Stimulated activated CD4-positive, alpha-beta T cell treated with anti-CD3 and anti-CD28 coated beads, TNF-alpha, amount 100 ng/mL, for 48 hours (primary cell): Measurements from ENCODE around the gene APOC3.
"Not testable (repeated sequence)": the region's sequence is repeated elsewhere in the genome, so short reads cannot be mapped to it uniquely, and the experiment has no call there.

Experiments used
- DNase-seq, 3 donors: peaks; one replicate each; pipeline ENCODE4 v3.0.0-alpha.2; 2020; ENCODE audit warnings: low read depth in 3 of 3

Gene APOC3

DNA sequence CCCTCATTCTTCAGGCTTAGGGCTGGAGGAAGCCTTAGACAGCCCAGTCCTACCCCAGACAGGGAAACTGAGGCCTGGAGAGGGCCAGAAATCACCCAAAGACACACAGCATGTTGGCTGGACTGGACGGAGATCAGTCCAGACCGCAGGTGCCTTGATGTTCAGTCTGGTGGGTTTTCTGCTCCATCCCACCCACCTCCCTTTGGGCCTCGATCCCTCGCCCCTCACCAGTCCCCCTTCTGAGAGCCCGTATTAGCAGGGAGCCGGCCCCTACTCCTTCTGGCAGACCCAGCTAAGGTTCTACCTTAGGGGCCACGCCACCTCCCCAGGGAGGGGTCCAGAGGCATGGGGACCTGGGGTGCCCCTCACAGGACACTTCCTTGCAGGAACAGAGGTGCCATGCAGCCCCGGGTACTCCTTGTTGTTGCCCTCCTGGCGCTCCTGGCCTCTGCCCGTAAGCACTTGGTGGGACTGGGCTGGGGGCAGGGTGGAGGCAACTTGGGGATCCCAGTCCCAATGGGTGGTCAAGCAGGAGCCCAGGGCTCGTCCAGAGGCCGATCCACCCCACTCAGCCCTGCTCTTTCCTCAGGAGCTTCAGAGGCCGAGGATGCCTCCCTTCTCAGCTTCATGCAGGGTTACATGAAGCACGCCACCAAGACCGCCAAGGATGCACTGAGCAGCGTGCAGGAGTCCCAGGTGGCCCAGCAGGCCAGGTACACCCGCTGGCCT lies 641 bp downstream of the APOC3 start:
- no peak for DNase-seq

DNA sequence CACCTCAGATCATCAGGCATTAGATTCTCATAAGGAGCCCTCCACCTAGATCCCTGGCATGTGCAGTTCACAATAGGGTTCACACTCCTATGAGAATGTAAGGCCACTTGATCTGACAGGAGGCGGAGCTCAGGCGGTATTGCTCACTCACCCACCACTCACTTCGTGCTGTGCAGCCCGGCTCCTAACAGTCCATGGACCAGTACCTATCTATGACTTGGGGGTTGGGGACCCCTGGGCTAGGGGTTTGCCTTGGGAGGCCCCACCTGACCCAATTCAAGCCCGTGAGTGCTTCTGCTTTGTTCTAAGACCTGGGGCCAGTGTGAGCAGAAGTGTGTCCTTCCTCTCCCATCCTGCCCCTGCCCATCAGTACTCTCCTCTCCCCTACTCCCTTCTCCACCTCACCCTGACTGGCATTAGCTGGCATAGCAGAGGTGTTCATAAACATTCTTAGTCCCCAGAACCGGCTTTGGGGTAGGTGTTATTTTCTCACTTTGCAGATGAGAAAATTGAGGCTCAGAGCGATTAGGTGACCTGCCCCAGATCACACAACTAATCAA lies 2.2 kb downstream of the APOC3 start:
- DNase-seq, result no peak

- no peak for DNase-seq
These were observed 2.9 kb downstream of the APOC3 start for GRCh38 chr11:116832350-116833290.

- DNase-seq, result no peak
These were observed 3.7 kb downstream of the APOC3 start for GRCh38 chr11:116833491-116833815.

GRCh38 chr11:116833816-116834534 lies 4.3 kb downstream of the APOC3 start:
- no peak for DNase-seq

- DNase-seq, result not testable (repeated sequence)
These were observed 4.9 kb downstream of the APOC3 start for GRCh38 chr11:116834535-116835041.

DNA sequence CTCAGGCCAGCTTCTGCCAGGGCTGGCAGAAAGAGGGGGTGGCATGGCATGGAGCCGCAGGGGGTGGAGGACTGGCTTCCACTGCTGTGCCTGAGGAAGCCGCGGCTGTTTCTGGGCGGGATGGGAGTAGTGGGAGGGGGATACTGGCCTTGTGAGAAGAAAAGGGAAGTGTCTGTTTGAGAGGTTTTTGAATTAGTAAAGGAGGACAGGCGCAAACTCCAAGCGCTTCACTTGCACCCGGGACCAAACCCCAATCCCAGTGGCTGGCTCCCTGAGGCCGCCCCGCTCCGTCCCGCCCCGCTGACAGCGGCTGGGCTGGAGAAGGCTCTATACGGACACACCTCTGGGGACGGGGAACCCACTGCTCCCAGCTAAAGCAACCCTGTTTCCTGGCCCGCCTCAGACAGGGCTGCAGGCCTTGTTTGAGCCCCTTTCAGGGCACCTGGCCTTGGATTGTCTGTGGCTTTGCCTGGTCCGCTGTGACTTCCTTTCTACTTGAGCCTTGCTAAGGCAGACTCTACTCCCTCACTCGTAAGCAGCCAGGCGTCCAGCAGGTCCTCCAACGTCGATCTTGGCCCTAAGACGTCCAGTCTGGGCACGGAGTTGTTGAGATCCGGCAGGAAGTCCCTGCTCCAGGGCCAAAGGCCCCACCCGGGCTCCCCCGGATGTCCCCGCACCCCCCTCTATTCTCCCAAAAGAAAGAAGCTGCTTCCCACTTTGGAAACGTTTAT lies 5.5 kb downstream of the APOC3 start:
- DNase-seq, result no peak

GRCh38 chr11:116835791-116836631 lies 6.3 kb downstream of the APOC3 start:
- peak; percentile 63 to 74 (median 68) for DNase-seq

- no peak for DNase-seq
These were observed 6.9 kb downstream of the APOC3 start for GRCh38 chr11:116836632-116836991.

DNA sequence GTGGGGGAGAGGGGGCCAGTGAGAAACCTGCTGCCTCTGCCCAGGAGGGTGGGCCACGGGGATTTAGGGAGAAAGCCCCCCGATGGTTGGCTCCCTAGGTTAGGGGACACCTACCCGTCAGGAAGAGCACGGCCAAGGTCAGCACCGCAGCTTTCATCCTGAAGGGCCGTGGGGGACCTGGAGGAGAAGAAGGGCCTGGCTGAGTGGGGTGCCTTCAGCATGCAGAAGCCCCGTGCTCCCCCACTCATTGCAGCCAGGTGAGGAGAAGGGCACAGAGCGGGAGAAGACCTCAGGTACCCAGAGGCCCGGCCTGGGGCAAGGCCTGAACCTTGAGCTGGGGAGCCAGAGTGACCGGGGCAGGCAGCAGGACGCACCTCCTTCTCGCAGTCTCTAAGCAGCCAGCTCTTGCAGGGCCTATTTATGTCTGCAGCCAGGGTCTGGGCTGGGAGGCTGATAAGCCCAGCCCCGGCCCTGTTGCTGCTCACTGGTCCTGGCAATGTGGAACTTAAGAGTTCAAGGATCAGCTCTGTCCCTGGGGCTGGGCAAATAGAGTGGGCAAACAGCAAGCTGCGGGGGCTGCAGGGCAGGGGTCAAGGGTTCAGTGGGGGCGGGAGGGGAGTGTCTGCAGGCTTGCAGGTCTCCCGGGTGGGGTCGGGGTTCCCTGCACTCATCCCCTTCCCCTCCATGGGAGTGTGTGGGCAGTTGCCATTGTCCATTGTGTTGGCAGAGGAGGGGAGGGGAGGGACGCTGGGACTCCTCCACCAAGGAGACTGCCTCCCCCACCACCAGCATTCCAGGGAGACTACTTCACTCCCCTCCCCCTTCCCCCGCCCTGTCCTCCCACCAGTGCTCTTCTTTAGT lies 7.8 kb downstream of the APOC3 start, which contains the start of gene APOA1:
Gene APOA1 (minus strand): TSS at position 392 of the 861 bp plus-strand sequence. CDS start 235 bp downstream, at position 157.
- no peak for DNase-seq

GRCh38 chr11:116838321-116839084 lies 8.8 kb downstream of the APOC3 start:
- no peak for DNase-seq

- DNase-seq, result no peak
These were observed 10.6 kb downstream of the APOC3 start for GRCh38 chr11:116840224-116840745.

- DNase-seq, result no peak
These were observed 11.1 kb downstream of the APOC3 start for GRCh38 chr11:116840746-116841296.

GRCh38 chr11:116842117-116842516 lies 12.4 kb downstream of the APOC3 start:
- no peak for DNase-seq

GRCh38 chr11:116842909-116843308 lies 13.2 kb downstream of the APOC3 start:
- no peak for DNase-seq

- DNase-seq, result no peak
These were observed 14.0 kb downstream of the APOC3 start for GRCh38 chr11:116843661-116844060.

DNA sequence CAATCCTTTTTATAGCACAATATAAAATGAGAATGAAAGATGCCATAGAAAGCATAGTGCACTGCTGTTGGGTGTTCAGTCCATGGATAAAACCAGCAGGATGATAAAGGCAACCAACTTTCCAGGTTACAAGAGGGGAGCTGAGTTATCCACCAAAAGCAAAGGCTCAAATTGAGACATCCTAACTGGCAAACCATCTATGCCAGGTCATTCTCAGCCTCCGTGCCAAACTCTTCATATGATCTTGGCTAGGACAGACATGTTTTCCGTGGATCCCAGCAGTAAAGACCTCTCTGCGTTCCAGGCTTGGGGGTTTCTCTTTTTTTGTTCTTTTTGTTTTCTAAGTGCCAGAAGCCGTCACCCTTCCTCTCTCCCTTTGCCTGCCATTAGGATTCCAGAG lies 15.0 kb downstream of the APOC3 start:
- no peak for DNase-seq

- no peak for DNase-seq
These were observed 17.9 kb downstream of the APOC3 start for GRCh38 chr11:116847612-116848011.
